Activated CD8-positive, alpha-beta T cell treated with anti-CD3 and anti-CD28 coated beads, Interleukin-2, amount 10 ng/mL, durations not matched to agents 7 days and 5 days (primary cell): ENCODE data around the gene TNFRSF12A. TPM values are rescaled to one million over a fixed set of nuclear protein-coding genes. Genes with fewer than 3 reads are reported as not detected.
A peak's percentile ranks its signal among the peaks of the same experiment; 100 is the strongest.

Experiments
- ATAC-seq: fragments of 150-1000 bp; cut with Tn5 transposase; one replicate; pipeline ENCODE4 v1.10.0; 2021; ENCODE audit warnings: moderate library complexity
- CTCF ChIA-PET: fragments of 350-600 bp; sonication (Branson Sonifier 250); formaldehyde crosslinking; loops from one replicate; lab custom pipeline; 2021; ENCODE audit warnings: antibody characterized with exemption; lab: Charles Lee
- POLR2A ChIA-PET: fragments of 350-600 bp; sonication (Branson Sonifier 250); formaldehyde crosslinking; loops from one replicate; lab custom pipeline; 2021; ENCODE audit warnings: antibody characterized with exemption; lab: Charles Lee
- DNase-seq: peaks from one replicate; pipeline ENCODE4 v3.0.0-alpha.2; 2020
- H3K27ac Mint-ChIP-seq: one replicate; pipeline ENCODE4 v1.8.0; 2021; ENCODE audit warnings: mild to moderate bottlenecking, mixed read lengths
- H3K27me3 Mint-ChIP-seq: one replicate; pipeline ENCODE4 v1.8.0; 2021; ENCODE audit warnings: low read depth, mixed read lengths
- H3K36me3 Mint-ChIP-seq: one replicate; pipeline ENCODE4 v1.8.0; 2021; ENCODE audit warnings: low read depth, mixed read lengths
- H3K4me1 Mint-ChIP-seq: one replicate; pipeline ENCODE4 v1.8.0; 2021; ENCODE audit warnings: low read depth, mixed read lengths
- H3K4me3 Mint-ChIP-seq: one replicate; pipeline ENCODE4 v1.8.0; 2021; ENCODE audit warnings: mild to moderate bottlenecking, mixed read lengths
- H3K9me3 Mint-ChIP-seq: one replicate; pipeline ENCODE4 v1.8.0; 2022; ENCODE audit warnings: mixed read lengths; ENCODE audit not compliant: insufficient read depth
- total RNA-seq, 2 experiments: library from RNA; stranded (reverse); gene quantifications; one replicate each; pipeline ENCODE4 v1.2.3, GENCODE V29; 2021

TNFRSF12A gene
- total RNA-seq, 2 experiments from 2014 or later, result 4.2 to 4.7 TPM

GRCh38 chr16:2976673-2977072 lies 43.5 kb upstream of the TNFRSF12A start:
- ChIA-PET POLR2A (interaction anchor here (2.1 kb wide), 1 partner anchor 7 kb away, joined by 13 read pairs; the partner anchor contains the start of gene PAQR4), CTCF (no interaction called here)
- no peak for ATAC-seq
- Mint-ChIP-seq H3K36me3 (peaks cover 42% of the 10 kb centered on the region), H3K27ac (no peak overlapping the region), H3K4me1 (peaks cover 35% of the 10 kb centered on the region), H3K4me3 (no peak overlapping the region), H3K27me3 (no peaks in the 10 kb centered on the region), H3K9me3 (no peaks in the 10 kb centered on the region)
- DNase-seq, result no peak

DNA sequence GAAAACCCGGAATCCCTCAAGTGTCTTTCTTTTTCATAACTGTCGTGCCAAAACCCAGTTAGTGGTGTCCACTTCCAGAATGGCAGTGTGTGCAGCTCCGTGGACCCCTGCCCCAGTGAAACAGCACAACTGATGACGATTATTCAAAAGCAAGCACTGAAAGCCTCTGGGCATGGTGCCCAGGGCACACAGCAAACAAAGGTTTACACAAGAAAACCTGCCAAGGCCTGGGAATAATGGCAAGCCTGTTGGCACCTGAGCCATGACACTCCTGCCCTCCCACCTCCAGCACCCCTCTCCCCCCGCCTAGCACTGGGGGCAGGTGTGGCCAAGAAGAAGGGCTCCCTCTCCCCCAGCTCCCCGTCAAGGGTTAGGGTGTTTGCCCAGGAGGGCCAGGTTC lies 42.7 kb upstream of the TNFRSF12A start:
- Mint-ChIP-seq H3K36me3 (peaks cover 37% of the 10 kb centered on the region), H3K4me1 (peaks cover 33% of the 10 kb centered on the region), H3K27me3 (no peaks in the 10 kb centered on the region), H3K27ac (no peak overlapping the region), H3K4me3 (no peak overlapping the region), H3K9me3 (no peaks in the 10 kb centered on the region)
- CTCF ChIA-PET, result no interaction called here
- ATAC-seq (no peak), DNase-seq (no peak)
- POLR2A ChIA-PET, result interaction anchor here (2.1 kb wide), 1 partner anchor 8 kb away, joined by 13 read pairs; the partner anchor contains the start of gene PAQR4

DNA sequence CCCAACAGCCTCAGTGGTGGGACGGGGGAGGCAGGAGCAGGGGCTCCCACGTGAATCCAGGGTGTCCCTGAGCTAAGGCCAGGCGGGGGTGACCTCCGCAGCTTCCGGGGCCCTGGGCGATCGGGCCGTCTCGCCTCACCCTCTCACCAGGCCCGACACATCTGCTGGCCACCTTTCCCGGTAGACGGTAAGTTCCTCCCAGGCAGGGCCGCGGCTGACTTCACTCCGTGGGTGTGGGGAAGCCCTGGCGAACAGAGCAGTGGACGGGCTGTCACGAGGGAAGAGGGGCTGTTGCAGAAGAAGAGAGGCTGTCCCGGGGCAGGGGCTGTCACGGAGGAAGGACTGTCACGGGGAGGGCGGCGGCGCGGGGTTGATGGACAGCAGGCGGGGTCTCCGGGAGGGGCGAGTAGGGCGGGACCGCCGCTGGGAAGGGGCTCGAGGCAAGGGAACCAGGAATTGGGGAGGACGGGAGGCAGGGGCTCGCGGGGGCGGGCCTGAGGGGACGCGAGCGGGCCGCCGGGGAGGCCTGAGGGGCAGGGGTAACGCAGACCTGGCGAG lies 40.4 kb upstream of the TNFRSF12A start:
- DNase-seq, result peak; percentile 48
- no peaks in the 10 kb centered on the region for H3K9me3 Mint-ChIP-seq
- H3K4me3 Mint-ChIP-seq, result peak overlapping the region; percentile 87
- peaks cover 45% of the 10 kb centered on the region for H3K4me1 Mint-ChIP-seq
- peak; percentile 11 for ATAC-seq
- peaks cover 30% of the 10 kb centered on the region for H3K36me3 Mint-ChIP-seq
- no peaks in the 10 kb centered on the region for H3K27me3 Mint-ChIP-seq
- ChIA-PET POLR2A (interaction anchor here (0.6 to 2.5 kb wide), 15 partner anchors 7 to 204 kb away, joined by 3 to 30 read pairs (median 3); partner anchors contain the start of genes CLDN6, PAQR4 and TNFRSF12A), CTCF (interaction anchor here (1.0 to 3.9 kb wide), 5 partner anchors 10 to 140 kb away, joined by 3 to 16 read pairs (median 4); partner anchors contain the start of gene PAQR4)
- H3K27ac Mint-ChIP-seq, result peak overlapping the region; percentile 88

GRCh38 chr16:2980227-2981176 lies 39.7 kb upstream of the TNFRSF12A start, which contains the start of gene PKMYT1:
PKMYT1 (minus strand) TSS chr16:2980446; CDS start chr16:2979657, 789 bp downstream.
- POLR2A ChIA-PET, result interaction anchor here (0.6 to 2.5 kb wide), 18 partner anchors 8 to 205 kb away, joined by 3 to 30 read pairs (median 3); partner anchors contain the start of genes CLDN6, PAQR4 and TNFRSF12A
- peaks cover 45% of the 10 kb centered on the region for H3K4me1 Mint-ChIP-seq
- peak within 1 kb of the TSS; percentile 88 for H3K27ac Mint-ChIP-seq
- H3K4me3 Mint-ChIP-seq, result peak within 1 kb of the TSS; percentile 87
- DNase-seq, result peak; percentile 95
- peak; percentile 95 for ATAC-seq
- H3K27me3 Mint-ChIP-seq, result no peaks in the 10 kb centered on the region
- no peaks in the 10 kb centered on the region for H3K9me3 Mint-ChIP-seq
- H3K36me3 Mint-ChIP-seq, result peaks cover 28% of the 10 kb centered on the region
- CTCF ChIA-PET, result interaction anchor here (1.0 to 3.9 kb wide), 6 partner anchors 11 to 141 kb away, joined by 3 to 16 read pairs (median 4); partner anchors contain the start of gene PAQR4

DNA sequence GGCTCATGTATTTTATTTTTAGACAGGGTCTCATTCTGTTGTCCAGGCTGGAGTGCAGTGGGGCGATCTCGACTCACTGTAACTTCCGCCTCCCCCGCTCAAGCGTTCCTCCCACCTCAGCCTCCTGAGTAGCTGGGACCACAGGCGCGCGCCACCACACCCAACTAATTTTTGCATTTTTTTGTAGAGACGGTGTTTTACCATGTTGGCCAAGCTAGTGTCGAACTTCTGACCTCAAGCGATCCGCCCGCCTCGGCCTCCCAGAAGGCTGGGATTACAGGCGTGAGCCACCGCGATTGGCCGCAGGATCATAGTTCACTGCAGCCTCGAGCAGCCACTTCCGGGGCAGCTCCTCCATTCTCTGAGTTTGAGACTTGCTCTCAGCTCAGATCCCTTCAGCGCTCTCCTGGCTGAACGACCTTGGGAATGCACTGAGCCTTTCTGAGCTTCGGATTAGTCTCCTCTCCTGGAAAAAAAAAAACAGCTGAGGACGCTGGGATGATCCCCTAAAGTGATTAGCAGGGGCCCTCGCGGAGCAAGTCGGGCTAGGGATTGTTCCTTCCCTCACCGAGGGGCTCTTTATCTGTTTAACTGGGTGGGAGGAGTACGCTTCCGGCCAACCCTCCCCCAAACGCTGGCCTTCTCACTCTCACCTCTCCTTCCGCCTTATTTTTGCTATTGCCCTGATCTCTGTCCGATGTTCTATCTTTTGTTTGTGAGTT lies 38.8 kb upstream of the TNFRSF12A start:
- ATAC-seq (no peak), DNase-seq (no peak)
- peaks cover 20% of the 10 kb centered on the region for H3K36me3 Mint-ChIP-seq
- peak overlapping the region; percentile 83 for H3K27ac Mint-ChIP-seq
- no peaks in the 10 kb centered on the region for H3K9me3 Mint-ChIP-seq
- no peaks in the 10 kb centered on the region for H3K27me3 Mint-ChIP-seq
- CTCF ChIA-PET, result interaction anchor here (1.3 to 3.9 kb wide), 5 partner anchors 12 to 142 kb away, joined by 3 to 16 read pairs (median 4); partner anchors contain the start of gene PAQR4
- POLR2A ChIA-PET, result interaction anchor here (0.7 to 2.5 kb wide), 10 partner anchors 8 to 115 kb away, joined by 3 to 30 read pairs (median 4); partner anchors contain the start of gene PAQR4
- peak overlapping the region; percentile 87 for H3K4me3 Mint-ChIP-seq
- H3K4me1 Mint-ChIP-seq, result peaks cover 45% of the 10 kb centered on the region

DNA sequence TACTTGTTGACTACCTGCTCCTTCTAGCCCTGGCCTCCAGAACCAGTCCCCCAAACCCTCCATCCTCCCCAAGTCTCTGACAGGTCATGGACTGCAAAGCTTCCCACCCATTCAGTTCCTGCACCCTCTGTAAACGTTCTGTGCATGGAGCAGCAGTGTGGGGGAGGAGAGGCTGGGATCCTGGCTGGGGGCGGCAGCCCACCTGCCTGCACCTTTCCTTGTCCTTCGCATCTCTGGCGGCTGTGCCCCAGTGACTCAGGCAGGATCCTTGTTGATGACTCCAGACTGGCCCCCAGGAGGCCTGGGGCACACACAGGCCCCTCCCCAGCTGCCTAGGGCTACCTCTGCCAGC lies 38.3 kb upstream of the TNFRSF12A start:
- DNase-seq, result no peak
- ChIA-PET POLR2A (interaction anchor here (2.2 kb wide), 1 partner anchor 10 kb away, joined by 13 read pairs; no protein-coding TSS in a partner anchor), CTCF (interaction anchor here (1.4 to 3.9 kb wide), 2 partner anchors 12 to 55 kb away, joined by 4 to 16 read pairs; partner anchors contain the start of gene PAQR4)
- Mint-ChIP-seq H3K36me3 (peaks cover 19% of the 10 kb centered on the region), H3K27ac (peak overlapping the region; percentile 74), H3K4me1 (peaks cover 44% of the 10 kb centered on the region), H3K27me3 (no peaks in the 10 kb centered on the region), H3K9me3 (no peaks in the 10 kb centered on the region), H3K4me3 (peak overlapping the region; percentile 87)
- no peak for ATAC-seq

DNA sequence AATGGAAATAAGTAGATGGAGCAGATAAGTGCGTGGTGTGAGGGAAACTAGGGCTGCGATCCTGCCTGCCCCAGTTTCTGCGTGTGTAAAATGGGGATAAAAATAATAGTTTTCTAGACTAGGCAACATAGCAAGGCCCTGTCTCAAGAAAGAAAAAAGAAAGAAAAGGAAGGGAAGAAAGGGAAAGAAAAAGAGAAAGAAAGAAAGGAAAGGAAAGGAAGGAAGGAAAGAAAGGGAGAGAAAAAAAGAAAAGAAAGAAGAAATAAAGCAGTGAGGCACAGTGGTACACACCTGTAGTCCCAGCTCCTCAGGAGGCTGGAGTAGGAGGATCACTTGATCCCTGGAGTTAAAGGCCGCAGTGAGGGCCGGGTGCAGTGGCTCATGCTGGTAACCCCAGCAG lies 37.8 kb upstream of the TNFRSF12A start:
- ATAC-seq, result no peak
- Mint-ChIP-seq H3K4me3 (no peak overlapping the region), H3K36me3 (peaks cover 14% of the 10 kb centered on the region), H3K27ac (no peak overlapping the region), H3K27me3 (no peaks in the 10 kb centered on the region), H3K9me3 (no peaks in the 10 kb centered on the region), H3K4me1 (peaks cover 38% of the 10 kb centered on the region)
- ChIA-PET CTCF (interaction anchor here (1.0 to 3.9 kb wide), 5 partner anchors 13 to 55 kb away, joined by 3 to 16 read pairs (median 4); partner anchors contain the start of gene PAQR4), POLR2A (interaction anchor here (1.4 kb wide), 1 partner anchor 12 kb away, joined by 4 read pairs; no protein-coding TSS in a partner anchor)
- DNase-seq, result no peak

- Mint-ChIP-seq H3K27me3 (no peaks in the 10 kb centered on the region), H3K4me3 (peak overlapping the region; percentile 45), H3K9me3 (no peaks in the 10 kb centered on the region), H3K36me3 (peaks cover 7% of the 10 kb centered on the region), H3K4me1 (peaks cover 29% of the 10 kb centered on the region), H3K27ac (no peak overlapping the region)
- peak; percentile 46 for ATAC-seq
- CTCF ChIA-PET, result interaction anchor here (0.8 to 3.9 kb wide), 5 partner anchors 14 to 44 kb away, joined by 3 to 16 read pairs (median 4); partner anchors contain the start of gene PAQR4
- peak; percentile 81 for DNase-seq
- POLR2A ChIA-PET, result interaction anchor here (1.4 kb wide), 1 partner anchor 14 kb away, joined by 4 read pairs; no protein-coding TSS in a partner anchor
These were observed 36.4 kb upstream of the TNFRSF12A start for GRCh38 chr16:2983706-2984136.

DNA sequence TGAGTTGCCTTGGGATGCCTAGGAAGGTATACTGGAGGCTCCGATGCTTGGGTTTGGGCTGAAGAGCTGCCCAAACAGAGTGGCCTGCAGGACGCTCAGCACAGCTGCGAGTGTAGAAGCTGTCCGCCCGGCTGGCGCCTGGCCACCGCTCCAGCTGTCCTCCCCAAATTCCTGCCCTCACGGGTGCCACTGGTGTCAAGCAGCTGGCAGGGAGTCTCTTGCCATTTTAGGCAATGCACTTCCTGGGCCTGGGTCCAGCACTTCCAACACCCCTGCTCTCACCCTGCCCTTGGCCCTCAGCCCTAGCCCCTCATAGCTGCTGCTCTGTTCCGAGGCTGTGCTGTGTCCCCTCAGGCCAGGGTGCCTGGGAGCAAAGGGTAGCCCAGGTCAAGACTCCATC lies 34.7 kb upstream of the TNFRSF12A start:
- H3K4me1 Mint-ChIP-seq, result peaks cover 26% of the 10 kb centered on the region
- ChIA-PET CTCF (interaction anchor here (1.1 to 1.4 kb wide), 2 partner anchors 13 to 19 kb away, joined by 3 read pairs; no protein-coding TSS in a partner anchor), POLR2A (no interaction called here)
- no peaks in the 10 kb centered on the region for H3K9me3 Mint-ChIP-seq
- H3K27me3 Mint-ChIP-seq, result no peaks in the 10 kb centered on the region
- ATAC-seq (no peak), DNase-seq (no peak)
- H3K27ac Mint-ChIP-seq, result no peak overlapping the region
- H3K4me3 Mint-ChIP-seq, result no peak overlapping the region
- H3K36me3 Mint-ChIP-seq, result no peaks in the 10 kb centered on the region

DNA sequence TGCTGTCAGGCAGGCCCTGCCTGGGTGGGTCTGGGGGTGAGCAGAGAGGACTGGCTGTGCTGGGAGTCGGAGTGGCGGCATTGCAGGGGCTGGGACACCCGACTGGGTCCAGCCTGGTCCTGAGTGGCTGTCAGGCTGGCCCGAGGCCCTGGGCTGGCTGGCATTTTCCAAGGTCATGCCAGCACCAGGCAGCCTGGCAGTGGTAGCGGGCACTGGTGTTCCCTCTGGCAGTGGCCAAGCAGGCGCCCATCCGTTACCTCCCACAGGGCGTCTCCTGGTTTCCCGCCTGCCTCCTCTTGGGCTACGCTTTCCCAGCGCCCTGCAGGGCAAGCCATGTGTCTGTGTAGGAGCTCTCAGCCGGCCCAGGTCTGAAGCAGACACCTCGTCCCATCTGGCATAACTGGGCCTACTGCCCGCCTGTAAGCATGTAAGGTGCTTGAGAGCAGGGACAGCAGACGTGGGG lies 34.2 kb upstream of the TNFRSF12A start:
- Mint-ChIP-seq H3K9me3 (no peaks in the 10 kb centered on the region), H3K4me3 (no peak overlapping the region), H3K27ac (no peak overlapping the region), H3K4me1 (peaks cover 23% of the 10 kb centered on the region), H3K27me3 (no peaks in the 10 kb centered on the region), H3K36me3 (no peaks in the 10 kb centered on the region)
- POLR2A ChIA-PET, result no interaction called here
- no peak for ATAC-seq
- CTCF ChIA-PET, result interaction anchor here (1.4 kb wide), 1 partner anchor 14 kb away, joined by 3 read pairs; no protein-coding TSS in a partner anchor
- no peak for DNase-seq
